ENCODE measurements around the gene AMOTL2.

AMOTL2 gene

GRCh38 chr3:134308350-134308891 is 65.8 kb downstream of the AMOTL2 start:
- peak; percentile 75 for DNase-seq (ENCODE audit: low read depth, low spot score)
- TF ChIP-seq SUZ12 (IDR thresholded peaks at IDR 0.05; ENCODE audit: extremely low read depth, insufficient read depth, insufficient read length) (no peak), YY1 (IDR thresholded peaks at IDR 0.05; ENCODE audit: insufficient read depth, insufficient read length) (no peak), ZNF274 (IDR thresholded peaks at IDR 0.05; ENCODE audit: low read depth, low read length) (no peak)
- no peaks in the 10 kb centered on the region for H3K36me3 ChIP-seq (ENCODE audit: insufficient read depth, insufficient read length, low read length)
- H3K4me1 ChIP-seq (ENCODE audit: insufficient read depth, insufficient read length), result peaks cover 12% of the 10 kb centered on the region
- no peaks in the 10 kb centered on the region; the same call in 1 of the 2 replicates for H3K9me3 ChIP-seq (ENCODE audit: insufficient read depth, low read length)
- H3K4me3 ChIP-seq (ENCODE audit: insufficient read length, low read depth), result no peak overlapping the region
- peak overlapping the region; percentile 47 for H3K9ac ChIP-seq (ENCODE audit: insufficient read length, low read depth)
- no peaks in the 10 kb centered on the region for H3K27me3 ChIP-seq (ENCODE audit: insufficient read depth, insufficient read length)

GRCh38 chr3:134307425-134307824 is 66.8 kb downstream of the AMOTL2 start:
- no peak for DNase-seq (ENCODE audit: low read depth, low spot score)
- Histone ChIP-seq H3K4me1 (ENCODE audit: insufficient read depth, insufficient read length) (peaks cover 12% of the 10 kb centered on the region), H3K36me3 (ENCODE audit: insufficient read depth, insufficient read length, low read length) (no peaks in the 10 kb centered on the region), H3K27me3 (ENCODE audit: insufficient read depth, insufficient read length) (no peaks in the 10 kb centered on the region), H3K4me3 (ENCODE audit: insufficient read length, low read depth) (no peak overlapping the region), H3K9ac (ENCODE audit: insufficient read length, low read depth) (no peak overlapping the region), H3K9me3 (ENCODE audit: insufficient read depth, low read length) (no peaks in the 10 kb centered on the region)
- TF ChIP-seq ZNF274 (IDR thresholded peaks at IDR 0.05; ENCODE audit: low read depth, low read length) (no peak), SUZ12 (IDR thresholded peaks at IDR 0.05; ENCODE audit: extremely low read depth, insufficient read depth, insufficient read length) (no peak), YY1 (IDR thresholded peaks at IDR 0.05; ENCODE audit: insufficient read depth, insufficient read length) (no peak)

GRCh38 chr3:134306320-134306719 is 67.9 kb downstream of the AMOTL2 start:
- TF ChIP-seq YY1 (IDR thresholded peaks at IDR 0.05; ENCODE audit: insufficient read depth, insufficient read length) (no peak), ZNF274 (IDR thresholded peaks at IDR 0.05; ENCODE audit: low read depth, low read length) (no peak), SUZ12 (IDR thresholded peaks at IDR 0.05; ENCODE audit: extremely low read depth, insufficient read depth, insufficient read length) (no peak)
- Histone ChIP-seq H3K9me3 (ENCODE audit: insufficient read depth, low read length) (no peaks in the 10 kb centered on the region), H3K27me3 (ENCODE audit: insufficient read depth, insufficient read length) (no peaks in the 10 kb centered on the region), H3K4me1 (ENCODE audit: insufficient read depth, insufficient read length) (peaks cover 12% of the 10 kb centered on the region), H3K36me3 (ENCODE audit: insufficient read depth, insufficient read length, low read length) (no peaks in the 10 kb centered on the region), H3K4me3 (ENCODE audit: insufficient read length, low read depth) (no peak overlapping the region), H3K9ac (ENCODE audit: insufficient read length, low read depth) (no peak overlapping the region)
- no peak for DNase-seq (ENCODE audit: low read depth, low spot score)
